Hematopoietic multipotent progenitor cell treated with erythropoietin and hydrocortisone succinate and interleukin-3 and kit ligand, for 15 days (in vitro differentiated cells): ENCODE data around the gene TNFRSF21.
"Not testable (repeated sequence)": the region's sequence is repeated elsewhere in the genome, so short reads cannot be mapped to it uniquely, and the experiment has no call there.

ENCODE experiments used
- DNase-seq: peaks from one replicate; pipeline ENCODE4 v3.0.0-alpha.2; 2015; ENCODE audit warnings: low spot score

The TNFRSF21 gene

DNA sequence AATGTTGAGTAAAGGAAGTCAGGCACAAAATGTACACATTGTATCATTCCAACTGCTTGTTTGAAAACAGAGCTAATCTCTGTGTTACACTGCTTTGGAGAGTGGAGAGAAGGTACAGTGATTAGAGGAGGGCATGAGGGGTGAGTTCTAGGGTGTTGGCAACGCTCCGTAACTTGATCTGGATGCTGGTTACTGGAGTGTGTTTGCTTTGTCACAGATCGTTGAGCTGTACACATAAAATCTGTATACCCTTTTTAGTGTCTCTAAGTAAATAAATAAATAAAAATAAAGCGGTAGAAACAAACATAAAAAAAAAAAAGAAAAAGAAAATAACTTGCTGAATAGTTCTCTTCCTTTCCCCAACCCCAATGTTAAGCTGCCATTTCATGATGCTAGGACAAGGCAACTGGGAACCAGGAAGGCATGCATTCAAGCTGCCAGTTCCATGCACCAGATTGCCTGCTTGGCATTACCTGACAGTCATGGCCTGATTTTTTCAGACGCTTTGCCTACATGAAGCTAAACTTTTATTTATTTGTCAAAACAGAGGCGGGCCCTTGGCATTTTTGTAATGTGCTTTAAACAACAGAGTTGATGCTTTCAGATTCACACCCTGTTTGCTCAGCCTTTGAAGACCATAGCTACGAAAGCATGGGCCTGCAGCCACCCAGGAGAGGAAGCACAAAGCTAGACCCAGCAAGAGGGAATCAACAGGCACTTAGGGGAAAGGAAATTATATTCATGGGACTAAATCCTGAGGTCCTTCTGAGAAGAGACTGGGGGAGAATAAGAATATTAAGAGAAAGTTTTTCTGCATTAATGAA, 21.2 kb downstream of the TNFRSF21 start:
- no peak for DNase-seq

DNA sequence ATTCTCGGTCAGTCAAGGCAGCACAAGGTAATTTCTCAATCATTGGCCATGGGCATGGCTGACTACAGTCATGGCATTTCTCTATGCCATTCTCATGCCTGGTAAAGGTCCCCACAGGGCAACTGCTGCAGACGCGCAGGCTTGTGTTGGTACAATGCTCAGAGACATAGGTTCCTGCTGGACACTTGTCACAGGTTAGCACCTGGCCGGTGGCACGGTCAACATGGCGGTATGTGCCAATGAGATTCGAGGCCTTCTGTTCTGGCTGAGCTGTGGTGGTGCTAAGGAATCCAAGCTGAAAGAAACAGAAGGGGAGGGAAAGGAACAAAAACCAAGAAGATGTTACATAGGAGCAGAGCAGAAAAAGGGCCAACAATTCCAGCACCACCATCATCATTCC, 23.4 kb downstream of the TNFRSF21 start:
- DNase-seq = no peak

DNA sequence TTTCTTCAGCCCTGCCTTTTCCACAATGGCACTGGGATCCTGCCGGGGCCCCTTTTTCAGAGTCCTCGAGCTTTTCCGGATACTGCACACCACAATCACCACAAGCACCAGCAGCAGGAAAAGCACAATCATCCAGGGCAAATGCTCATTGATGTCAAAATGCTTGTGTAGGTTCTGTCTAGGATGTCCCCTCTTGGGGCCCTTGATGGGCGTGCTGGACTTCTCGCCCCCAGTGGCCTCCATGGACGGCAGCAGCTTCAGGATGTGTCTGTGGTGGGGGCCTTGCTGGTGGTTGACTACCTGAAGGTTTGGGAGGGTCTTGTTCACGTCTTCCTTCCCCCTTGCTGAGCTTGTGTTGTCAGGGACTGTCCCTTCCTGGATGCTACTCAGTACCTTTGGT, 25.7 kb downstream of the TNFRSF21 start:
- DNase-seq = no peak

DNA sequence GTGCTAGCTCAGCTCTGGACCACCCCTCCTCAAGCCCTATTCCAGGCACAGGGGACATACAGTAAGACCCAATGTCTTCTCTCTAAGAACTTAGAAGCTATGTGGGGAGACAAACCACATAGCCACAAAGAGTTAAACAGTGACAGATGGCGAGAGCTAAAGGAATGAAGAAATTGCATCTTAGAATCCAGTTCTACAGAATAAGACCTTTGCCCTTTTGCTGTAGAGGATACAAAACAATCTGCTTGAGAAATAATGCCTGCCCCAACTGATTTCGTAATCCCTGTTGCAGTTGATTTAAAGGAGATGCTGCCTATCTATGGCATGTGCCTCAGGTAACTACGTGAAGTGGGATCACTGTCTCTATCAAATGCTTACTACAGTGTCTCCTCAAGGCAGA, 31.2 kb downstream of the TNFRSF21 start:
- DNase-seq = no peak

DNA sequence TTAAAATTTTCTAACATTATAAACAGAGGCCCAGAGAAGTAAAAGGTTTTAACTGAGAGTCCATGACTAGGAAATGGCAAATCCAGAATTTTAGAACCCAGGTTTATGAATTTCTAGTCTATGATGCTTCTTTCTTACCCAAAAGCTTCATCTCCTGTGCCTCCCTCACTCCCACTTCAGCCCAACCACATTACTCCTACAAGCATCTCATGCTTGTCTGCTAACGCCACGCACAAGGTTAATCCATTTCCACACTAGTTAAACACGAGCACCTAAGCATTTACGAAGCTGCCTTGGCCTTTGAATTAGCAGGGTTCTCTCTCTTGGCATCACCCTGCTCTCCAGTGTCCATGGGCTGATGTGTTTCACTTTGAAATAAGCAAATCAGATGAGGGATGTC, 32.0 kb downstream of the TNFRSF21 start:
- DNase-seq = no peak

DNA sequence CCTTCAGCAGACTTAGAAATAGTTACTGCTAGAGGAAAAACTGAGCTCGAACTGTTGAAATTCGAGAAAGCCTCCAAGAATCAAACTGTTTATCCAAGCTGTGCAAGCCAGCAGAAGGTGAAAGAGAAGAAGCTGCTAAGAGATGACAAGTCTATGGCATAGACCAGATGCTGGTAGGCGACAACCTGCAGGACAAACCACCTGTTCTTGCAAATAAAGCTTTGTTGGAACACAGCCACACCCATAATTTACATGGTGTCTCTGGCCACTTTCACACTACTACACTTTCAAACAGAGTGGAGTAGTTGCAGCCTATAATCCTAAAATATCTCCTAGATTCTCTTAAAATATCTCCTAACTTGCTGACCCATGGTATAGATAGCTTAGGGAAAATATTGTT, 33.3 kb downstream of the TNFRSF21 start:
- no peak for DNase-seq

DNA sequence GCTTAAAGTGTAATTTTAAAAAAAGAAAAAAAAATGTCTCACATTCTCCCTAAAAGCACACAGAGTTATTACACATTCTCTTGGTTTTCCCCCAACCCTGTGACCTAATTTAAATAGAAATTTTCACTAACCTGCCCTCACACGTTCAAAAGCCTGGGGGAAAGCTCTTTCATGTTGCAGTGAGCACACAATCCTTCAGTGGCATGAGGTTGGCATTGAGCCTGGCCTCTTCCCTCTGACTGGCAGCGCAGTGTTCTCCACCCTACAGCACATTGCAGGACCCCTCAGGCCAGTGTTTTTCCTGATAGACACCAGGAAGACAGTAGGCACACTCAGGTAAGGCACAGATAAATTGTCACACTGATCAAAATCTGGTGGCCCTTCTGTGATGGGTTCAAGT, 34.1 kb downstream of the TNFRSF21 start:
- DNase-seq = no peak

DNA sequence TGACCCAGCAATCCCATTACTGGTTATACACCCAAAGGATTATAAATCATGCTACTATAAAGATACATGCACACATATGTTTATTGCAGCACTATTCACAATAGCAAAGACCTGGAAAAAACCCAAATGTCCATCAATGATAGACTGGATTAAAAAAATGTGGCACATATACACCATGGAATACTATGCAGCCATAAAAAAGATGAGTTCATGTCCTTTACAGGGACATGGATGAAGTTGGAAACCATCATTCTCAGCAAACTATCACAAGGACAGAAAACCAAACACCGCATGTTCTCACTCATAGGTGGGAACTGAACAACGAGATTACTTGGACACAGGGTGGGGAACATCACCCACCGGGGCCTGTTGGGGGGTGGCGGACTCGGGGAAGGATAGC, 34.6 kb downstream of the TNFRSF21 start:
- DNase-seq = not testable (repeated sequence)

DNA sequence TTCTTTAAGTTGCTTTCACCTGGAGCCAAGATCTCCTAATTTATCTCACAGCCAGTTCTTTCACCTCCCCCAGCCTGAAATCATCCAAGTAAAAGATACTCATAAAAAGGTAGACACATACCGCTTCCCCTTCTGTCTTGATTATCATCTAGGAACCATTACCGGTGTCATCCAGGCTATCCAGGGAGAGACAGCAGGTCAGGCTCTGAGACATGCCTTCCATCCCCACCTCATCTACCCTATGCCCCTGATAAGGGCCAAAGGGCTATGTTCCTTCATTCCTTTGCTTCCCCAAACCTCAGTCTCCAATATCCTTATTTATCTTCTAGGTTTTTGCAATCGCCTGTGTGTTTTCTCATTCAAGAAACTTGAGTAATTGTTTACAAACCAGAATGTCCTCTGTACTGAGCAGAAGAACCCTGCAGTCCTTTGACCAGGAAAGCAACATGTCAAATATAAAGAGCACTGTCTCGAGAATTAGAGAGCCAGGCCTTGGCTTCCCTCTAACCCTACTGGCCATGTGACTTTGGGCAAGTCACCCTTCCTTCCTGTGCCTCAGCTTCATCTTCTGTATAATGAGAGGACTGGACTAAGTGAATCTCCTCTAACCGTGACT, 41.0 kb downstream of the TNFRSF21 start:
- DNase-seq = no peak

DNA sequence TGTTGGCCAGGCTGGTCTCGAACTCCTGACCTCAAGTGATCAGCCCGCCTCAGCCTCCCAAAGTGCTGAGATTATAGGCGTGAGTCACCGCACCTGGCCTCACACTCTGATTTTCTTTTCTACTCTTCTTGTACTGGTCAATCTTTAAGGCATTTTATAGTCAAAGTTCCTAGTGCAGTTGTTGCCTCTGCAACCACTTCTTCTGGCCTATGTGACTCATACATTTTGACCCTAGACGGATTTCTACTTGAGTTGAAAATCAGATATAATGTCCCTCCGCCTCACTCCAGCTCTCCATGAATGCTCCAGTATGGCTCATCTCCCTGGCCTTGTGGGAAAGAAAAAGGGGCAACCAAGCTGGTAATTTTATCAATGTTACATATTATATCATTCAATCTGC, 42.4 kb downstream of the TNFRSF21 start:
- no peak for DNase-seq

DNA sequence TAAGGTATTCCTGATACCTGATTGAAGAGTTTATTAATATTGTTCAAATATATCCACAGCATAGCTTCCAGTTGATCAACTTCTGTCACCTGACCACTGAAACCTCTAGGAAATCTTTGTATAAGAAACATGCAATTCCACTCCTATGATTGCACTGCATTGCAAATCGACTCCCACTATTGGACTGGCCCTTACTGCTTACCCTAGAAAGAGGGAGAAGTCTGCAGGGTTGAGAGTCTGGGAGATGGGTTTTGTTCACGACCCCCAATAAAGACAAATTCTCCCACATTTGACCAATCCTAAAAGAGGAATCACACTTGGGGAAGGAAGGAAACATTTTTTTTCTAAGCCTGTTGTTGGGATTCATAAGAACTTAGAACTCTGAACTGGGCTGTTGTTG, 43.7 kb downstream of the TNFRSF21 start:
- no peak for DNase-seq

DNA sequence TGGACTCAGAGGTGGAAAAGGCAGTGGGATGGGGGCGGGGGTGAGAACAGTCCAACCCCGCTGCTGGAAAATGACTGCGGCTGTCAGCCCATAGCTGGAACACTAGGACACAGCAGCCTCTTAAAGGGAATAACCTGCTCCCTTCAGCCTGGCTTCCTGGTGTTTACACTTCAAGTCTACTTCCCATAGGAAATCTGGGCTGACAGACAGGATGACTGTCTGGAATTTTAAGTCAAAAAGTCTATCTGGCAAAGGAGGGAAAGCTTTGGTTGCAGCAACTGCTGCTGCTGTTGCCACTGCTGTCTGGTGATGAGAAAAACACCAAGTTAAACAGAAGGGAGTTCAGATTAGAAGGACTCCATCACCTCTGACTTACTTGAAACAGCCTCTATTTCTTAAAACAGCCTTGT, 44.9 kb downstream of the TNFRSF21 start:
- DNase-seq = no peak

DNA sequence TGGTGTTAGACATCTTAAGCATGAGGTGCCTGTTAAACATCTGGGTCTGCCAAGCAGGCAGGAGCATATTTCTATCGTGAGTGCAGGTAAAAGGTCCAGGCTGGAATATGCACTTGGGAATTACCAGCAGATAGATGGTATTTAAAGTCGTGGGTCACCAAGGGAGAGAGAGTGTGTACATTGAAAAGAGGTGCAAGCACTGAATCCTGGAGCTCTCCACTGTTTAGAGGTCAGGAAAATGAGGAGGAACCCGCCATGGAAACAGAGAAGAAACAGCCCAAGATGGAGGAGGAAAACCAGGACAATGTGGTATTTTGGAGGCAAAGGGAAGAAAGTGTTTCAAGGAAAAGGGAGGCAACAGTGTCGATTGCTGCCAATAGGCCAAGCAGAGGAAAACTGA, 46.4 kb downstream of the TNFRSF21 start:
- DNase-seq = no peak

DNA sequence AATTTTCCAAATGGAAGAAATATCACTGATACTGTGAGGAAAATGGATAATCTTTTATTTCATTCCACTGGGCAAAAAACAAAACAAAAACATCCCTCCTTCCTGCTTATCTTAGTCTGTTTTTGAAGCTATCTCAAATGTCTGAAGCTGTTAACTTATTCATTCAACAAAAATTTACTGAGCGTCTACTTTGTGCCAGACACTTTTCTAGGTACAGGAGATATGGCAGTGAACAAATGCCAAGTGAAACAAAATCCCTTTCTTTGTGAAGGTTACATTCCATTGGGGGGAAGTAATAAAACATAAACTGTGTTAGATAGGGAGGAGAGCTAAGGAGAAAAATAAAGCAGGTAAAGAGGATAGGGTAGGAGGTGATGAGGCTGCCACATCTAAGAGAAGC, 47.5 kb downstream of the TNFRSF21 start:
- no peak for DNase-seq

DNA sequence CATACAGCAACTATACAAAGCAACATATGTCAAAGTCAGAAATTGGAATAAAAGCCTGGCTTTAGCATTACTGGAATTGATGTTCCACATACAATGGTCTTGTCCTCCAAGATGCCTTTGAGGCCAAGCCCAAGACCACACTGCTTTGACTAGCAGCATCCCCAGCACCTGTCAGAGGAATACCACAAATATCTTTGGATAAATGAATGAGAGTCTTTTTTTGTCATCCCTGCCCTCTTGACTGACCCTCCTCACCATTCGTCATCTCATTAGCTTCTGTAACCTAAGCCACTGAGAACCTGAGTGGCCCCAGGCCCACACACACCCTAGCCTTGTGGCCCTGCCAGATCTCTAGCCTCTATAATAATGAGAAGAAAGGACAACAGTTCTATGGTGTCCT, 48.5 kb downstream of the TNFRSF21 start:
- DNase-seq = no peak

DNA sequence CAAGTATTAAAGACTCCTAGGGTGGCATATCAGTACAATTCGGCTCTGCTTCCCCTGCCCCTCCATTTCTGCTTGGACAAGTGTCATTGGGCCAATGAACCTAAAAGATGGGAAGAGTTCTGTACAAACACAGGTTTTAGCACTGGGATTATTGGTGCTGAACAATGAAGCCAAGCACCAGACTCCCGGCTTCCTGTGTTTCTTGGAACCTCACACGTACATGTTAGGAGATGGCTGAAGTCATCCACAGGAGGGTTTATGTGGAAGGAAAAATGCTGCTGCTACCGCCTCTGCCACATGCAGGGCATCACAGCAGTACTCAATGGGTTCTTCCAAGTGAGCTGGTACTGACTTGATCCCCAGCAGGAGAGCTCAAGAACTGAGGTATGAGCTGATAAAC, 49.7 kb downstream of the TNFRSF21 start:
- DNase-seq = no peak

DNA sequence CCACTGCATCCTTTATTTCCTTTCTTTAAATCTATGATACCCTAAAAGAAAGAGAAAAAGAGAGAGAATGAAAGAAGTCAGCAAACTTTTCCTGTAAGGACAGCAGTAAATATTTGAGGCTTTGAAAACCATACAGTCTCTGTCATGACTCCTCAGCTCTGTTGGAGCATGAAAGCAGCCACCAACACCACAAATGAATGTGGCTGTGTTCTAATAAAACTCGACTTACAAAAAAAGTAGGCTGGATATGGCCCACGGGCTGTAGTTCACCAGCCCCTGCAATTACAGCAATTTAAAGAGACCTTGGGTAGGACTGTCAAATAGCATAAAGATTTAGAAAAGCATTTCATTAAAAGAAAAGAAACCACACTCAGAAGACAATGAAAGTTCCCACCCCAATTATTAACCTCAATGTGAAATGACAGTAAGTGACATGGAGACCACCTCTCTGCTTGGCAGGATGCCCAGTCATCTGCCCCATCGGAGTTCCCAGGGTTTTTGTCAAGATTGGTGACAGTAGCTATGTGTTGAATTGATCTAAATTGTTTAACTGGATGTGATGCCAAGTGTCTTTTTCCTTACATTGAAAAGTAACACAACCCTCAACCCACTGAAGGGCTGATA, 50.9 kb downstream of the TNFRSF21 start:
- no peak for DNase-seq

DNA sequence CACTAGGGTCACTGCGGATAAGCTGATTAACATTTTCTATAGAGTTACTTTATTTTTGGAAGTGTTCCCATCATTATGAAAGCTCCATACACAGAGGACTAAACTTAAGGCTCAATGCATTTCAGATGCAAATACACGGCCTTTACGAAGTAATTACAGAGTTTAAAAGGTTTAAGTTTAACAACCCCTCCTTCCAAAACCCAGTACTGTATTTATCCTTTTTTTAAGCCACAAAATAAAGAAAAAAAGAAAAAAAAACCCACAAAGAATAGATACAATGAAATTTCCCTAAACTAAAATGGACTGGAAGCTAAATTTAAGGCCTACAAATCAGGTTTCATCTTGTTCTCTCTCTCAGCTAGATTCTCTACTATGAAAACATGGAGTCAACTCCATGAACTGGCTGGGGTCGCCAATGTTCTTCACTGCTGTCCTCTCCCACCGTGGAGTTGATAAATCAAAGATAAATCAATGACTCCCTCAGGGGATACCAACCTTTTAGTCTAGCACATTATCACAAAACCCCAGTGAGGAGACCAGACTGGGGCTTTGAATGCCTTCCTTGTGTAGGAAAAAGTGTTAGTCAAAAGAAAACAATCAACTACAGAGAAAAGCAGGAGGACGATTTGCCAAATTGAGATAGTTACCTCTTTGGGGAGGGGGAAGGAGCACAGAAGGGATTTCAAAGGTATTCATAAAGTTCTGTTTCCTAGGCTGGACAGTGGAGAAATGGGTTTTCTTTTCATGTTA, 52.5 kb downstream of the TNFRSF21 start:
- no peak for DNase-seq

DNA sequence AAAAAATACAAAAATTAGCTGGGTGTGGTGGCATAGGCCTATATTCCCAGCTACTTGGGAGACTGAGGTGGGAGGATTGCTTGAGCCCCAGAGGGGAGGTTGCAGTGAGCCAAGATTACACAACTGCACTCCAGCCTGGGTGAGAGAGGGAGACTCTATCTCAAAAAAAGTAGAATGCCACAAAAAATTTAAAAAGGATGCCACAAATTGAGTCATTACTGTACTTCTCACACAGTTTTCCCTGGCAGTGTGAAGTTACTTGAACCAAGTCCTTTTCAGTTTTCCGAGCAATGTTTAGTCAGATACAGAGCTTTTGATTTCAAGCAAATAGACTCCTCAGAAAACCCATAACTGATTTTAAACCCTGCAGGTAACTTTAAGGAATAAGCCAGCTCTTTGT, 53.3 kb downstream of the TNFRSF21 start:
- DNase-seq = no peak

DNA sequence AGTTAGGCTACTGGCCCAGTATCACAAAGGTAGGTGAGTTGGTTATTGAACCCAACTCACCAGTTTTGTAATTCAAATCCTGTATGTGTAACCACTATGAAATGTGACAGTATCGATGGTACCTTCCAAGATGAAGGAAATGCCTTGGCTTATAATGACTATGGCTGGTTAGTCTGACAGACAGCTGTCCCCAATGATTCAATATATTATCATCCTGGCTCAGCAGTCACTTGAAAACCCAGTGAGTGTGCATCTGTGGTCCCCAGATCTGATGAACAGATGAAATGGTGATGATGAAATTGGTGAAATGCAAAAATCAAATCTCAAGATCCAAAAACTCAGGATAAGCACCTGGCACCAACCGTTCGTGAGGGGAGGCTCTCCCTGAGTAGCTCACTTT, 54.8 kb downstream of the TNFRSF21 start:
- DNase-seq = no peak

DNA sequence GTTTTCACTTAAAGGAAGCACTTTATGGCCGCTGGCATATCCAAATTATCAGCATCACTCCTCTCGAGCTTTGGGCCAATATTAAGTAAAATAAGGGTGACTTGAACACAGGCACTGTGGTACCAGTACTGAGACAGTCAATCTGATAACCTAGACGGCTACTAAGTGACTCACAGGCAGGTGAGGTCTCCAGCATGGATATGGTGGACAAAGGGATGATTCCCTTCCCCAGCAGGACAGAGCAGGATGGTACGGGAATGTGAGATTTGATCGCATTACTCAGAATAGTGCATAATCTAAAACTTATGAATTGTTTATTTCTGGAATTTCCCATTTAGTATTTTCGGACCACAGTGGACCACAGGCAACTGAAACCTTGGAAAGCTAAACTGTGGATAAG, 55.7 kb downstream of the TNFRSF21 start:
- DNase-seq = no peak

DNA sequence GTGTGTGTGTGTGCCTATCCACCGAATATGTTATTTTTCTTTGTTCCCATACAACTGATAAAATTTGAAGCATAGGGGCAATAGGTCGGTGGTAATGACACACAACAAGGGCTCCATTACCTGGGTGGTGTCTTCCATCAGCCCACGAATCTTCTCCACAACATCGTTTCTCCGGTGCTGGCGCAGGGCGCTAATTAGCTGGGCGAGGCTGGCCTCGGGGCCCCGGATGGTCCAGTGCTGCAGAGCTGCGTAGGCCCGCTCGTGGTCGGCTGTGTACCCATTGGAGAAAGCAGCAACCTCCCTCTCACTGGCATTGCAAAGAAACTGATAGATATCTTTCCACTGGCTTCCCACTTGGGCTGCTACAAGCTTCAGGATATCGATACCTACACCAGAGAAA, 56.6 kb downstream of the TNFRSF21 start:
- no peak for DNase-seq

DNA sequence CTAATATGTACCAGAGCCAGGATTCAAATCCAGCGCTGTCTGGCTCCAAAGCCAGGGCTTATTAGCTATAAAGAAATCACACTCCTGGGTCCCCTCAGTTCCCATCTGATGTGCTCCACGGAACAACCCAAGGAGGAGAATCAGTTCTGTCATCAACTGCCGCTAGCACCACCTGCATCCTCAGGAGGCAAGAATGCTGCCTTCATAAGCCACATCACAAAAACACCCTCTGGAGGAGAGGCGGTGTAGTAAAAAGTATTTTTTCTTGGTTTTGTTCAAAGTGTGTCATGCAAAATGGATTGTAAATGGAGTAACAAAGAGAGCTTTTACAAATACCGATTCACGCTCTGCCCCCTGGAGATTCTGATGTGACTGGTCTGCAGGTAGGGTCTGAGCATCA, 57.1 kb downstream of the TNFRSF21 start:
- no peak for DNase-seq
